ENCODE results near the gene TPRG1L.

TPRG1L gene

GRCh38 chr1:3594706-3595377, 30.0 kb upstream of the TPRG1L start:
- DNase-seq: no peak

DNA sequence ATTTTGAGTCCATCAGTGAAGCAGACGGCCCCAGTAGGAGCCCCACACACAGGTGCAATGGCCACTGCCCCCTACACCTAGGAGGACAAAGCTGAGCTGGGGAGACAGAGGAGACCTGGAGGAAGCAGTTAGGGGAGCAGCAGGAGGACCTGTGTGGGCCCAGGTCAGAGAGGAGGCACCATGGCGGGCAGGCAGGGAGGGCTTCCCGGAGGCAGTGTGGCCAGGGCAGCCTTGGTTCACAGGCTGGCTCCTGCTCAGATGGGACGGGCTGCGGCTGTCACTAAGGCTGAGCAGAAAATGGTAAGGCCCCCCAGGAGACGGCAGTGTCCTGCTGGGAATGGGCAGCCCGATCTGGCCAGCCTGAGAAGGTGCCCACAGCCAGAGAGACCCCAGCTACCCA, 28.9 kb upstream of the TPRG1L start:
- no peak for DNase-seq

DNA sequence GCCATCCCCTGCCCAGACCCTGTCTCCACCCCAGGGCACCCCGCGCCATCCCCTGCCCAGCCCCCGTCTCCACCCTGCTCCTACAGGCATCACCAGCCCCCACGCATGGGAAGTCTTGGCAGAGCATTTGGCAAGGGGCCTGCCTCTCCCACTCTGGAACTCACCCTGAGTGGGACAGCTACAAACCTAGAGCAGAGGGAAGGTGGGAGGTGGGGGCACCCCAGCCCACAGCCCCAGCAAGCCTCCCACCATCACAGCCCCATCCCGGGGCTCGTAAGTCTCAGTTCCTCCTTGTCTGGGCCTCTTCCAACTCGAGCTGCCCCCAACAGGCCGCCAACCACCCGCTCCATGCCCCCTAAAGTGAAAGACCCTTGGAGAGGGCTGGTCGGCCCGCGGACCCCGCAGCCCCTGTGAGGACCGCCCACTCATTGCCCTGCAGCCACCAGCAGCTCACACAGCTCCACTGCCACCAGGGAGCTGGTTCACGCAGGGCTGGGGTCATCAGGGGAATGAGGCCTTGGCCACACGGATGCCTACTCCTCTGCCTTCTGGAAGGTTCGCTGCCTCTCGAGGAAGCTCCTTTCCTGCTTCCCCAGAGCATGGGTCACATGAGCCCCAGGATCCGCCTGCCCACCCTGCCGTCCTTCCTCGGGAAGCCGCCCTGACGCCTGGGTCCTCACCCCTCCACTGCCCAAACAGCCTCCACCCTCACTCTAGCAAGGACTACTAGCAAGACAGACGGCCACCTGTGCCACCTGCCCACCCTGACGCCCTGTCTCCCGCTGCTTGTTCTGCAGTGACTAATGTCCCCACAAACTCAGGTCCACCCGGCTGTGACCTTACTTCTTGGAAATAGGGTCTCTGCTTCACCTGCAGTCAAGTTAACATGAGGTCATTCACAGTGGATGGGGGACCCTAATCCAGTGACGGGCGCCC, 27.9 kb upstream of the TPRG1L start:
- DNase-seq: no peak

DNA sequence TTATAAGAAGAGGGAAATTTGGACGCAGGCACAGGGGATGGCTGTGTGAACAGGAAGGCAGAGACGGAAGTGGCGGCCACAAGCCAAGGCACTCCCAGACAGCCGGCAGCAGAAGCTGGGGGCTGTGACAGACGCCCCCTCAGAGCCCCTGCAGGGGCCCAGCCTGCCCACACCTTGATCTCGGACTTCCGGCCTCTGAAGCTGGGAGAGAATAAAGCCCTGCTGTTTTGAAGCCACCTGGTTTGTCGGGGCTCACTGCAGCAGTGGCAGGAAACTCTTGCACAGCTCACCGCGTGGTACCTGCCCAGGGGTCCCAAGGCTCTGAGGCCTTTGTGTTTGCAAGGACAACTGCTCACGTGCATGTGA, 27.2 kb upstream of the TPRG1L start:
- peak; percentile 14 for DNase-seq

GRCh38 chr1:3598051-3598491, 26.7 kb upstream of the TPRG1L start:
- DNase-seq: no peak

- DNase-seq: no peak
Observed at GRCh38 chr1:3598522-3599285, 26.1 kb upstream of the TPRG1L start.

GRCh38 chr1:3599286-3599811, 25.5 kb upstream of the TPRG1L start:
- no peak for DNase-seq

DNA sequence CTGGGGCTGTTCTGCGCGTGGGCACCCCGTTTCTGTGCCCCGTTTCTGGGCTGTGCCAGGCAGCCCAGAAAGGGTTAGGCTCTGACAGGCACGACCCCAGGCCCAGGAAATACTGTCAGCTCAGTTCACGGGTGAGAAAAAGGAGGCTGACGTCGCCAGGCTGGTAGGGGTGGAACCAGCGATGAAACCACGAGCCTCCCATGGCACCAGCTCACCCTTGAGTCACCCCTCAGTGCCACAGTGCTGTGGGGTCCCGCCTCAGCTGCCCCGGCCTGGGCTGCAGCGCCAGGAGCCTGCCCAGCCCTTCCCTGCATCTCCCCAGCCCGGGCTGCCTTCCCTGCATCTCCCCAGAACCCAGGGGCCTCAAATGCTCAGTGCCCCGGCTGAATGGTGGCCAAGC, 25.0 kb upstream of the TPRG1L start:
- DNase-seq: no peak

DNA sequence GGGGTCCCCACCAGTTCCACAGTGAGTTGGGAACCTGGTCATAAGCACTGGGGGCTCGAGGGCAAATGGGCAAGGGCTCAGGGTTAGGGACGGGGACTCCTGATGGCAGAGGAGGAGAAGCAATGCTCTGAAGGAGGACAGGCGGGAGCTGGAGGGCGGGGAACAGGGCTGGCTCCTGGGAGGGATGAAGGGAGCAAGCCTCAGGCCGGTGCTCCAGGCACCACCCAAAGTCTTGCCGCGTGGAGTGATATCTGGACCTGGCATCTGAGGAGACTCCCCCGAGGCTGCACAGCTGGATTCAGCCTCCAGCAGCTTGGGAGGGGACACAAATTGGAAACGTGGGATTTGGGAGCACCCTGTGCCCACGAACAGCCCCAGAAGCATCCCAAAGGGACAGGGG, 24.5 kb upstream of the TPRG1L start:
- DNase-seq: no peak

DNA sequence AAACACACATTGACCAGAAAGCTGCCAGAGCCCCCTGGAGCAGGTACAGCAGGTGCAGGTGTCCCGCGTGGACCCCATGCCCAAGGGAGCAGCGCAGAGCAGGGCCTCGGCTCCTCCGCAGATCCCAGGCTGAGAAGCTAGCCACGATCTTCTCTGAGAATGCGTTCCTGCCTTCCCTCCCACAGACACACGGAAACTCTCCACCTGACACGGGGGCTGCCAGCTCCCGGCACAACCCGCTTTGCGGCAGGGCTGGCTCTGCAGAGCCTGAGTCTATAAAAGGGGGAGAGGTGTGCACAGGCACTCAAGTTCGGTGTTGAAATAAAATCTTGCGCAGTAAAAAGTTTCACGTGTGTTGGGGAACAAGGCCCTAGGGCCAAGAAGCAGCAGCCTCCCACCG, 23.1 kb upstream of the TPRG1L start:
- DNase-seq: no peak

DNA sequence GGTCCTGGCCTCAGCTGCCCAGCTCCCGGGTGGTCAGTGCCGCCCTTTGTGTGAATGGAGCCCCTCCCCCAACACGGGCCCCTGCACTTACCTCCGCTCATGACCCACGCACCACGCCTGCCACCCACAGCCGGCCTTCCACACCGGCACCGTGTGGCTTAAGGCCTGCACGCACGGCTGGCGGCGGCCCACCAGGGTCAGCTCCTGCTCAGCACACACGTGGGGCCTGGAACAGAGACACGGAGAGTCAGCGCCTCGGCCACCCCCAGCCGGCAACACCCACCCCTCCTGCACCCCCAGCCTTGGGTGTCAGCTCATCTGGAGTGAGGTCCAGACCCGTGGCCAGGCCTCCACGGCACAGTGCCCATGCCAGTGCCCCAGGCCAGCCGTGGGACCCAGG, 22.4 kb upstream of the TPRG1L start:
- DNase-seq: no peak

DNA sequence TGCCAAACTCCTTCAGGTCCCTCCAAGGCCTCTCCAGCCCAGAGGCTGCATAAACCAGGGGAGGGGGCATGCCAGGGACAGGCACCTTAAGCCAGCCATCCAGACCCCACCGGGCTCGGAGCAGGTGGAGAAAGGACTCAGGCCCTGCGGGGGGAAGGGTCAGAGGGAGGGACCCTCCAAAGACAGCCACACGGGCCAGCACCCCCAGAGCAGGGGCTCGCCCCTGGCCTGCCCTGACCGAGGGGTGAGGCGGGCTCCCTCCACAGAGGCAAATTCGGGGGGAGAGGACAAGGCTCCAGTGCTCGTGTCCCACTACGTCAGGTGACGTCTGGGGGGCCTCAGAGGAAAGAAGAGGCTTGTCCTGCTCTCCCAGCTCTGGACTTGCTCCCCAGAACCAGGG, 21.7 kb upstream of the TPRG1L start:
- DNase-seq: no peak

- no peak for DNase-seq
Observed at GRCh38 chr1:3603571-3604467, 21.0 kb upstream of the TPRG1L start.

- no peak for DNase-seq
Observed at GRCh38 chr1:3604468-3604974, 20.3 kb upstream of the TPRG1L start.

DNA sequence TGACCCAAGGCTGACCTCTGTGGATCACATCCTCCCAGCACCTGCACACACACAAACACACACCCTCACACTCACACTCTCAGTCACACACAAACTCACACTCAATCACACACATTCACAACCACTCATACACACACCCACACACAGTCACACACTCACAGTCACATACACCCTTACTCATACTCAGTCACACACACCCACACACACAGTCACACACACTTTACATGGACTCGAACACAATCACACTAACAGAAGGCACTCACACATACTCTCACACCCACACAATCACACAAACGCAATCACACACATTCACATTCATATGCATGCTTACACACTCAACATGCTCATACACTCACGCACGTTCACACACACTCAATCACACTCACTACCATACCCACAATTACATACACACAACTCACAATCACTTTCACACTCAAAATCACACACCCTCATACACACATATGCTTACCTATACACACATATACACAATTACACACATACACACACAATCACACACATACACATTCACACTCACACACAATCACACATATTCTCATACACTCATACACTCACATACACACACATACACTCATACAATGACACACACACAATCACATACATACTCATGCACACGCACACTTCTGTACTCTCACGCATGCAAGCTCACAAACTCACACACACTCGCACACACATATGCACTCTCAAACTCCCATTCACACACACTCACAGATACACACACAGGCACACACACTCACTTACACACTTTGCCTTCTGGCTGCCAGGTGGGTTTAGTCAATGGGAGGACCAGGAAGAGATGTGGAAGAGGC, 19.6 kb upstream of the TPRG1L start:
- no peak for DNase-seq

GRCh38 chr1:3606779-3607702, 17.8 kb upstream of the TPRG1L start:
- DNase-seq: no peak

GRCh38 chr1:3607703-3608065, 17.1 kb upstream of the TPRG1L start:
- no peak for DNase-seq

DNA sequence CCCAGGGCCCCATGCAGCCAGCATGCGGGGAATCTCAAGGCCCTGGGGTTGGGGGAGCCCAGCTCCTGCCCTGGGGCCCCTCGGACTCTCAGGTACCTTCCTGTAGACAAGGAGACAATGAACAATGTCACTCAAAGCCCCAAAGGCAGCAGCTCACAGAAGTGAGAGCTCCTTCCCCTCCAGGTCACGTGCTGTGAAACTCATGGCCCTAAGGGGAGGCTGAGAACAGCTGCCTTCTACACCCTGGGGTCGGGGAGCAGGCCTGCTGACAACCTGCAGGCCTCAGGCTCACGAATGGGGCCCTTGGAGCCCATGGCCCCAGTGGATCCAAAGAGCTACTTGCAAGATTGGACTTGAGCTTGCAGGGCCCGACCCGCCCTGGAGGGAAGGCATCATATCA, 16.7 kb upstream of the TPRG1L start:
- no peak for DNase-seq

GRCh38 chr1:3609016-3609768, 15.6 kb upstream of the TPRG1L start:
- no peak for DNase-seq
